ENCODE measurements around the gene CMTR1. TPM values are rescaled to one million over a fixed set of nuclear protein-coding genes. Genes with fewer than 3 reads are reported as not detected.

Gene CMTR1
- total RNA-seq, 4 donors from 2014 or later, result 24.5 to 34.1 (median 28.1) TPM

- WGBS, 2 donors, result 67 to 81% methylated on average over 9 of the region's 9 CpGs
- no peak overlapping the region for H3K4me3 ChIP-seq (ENCODE audit: low read depth, poor library complexity, severe bottlenecking)
- TF ChIP-seq, protein P1, sequence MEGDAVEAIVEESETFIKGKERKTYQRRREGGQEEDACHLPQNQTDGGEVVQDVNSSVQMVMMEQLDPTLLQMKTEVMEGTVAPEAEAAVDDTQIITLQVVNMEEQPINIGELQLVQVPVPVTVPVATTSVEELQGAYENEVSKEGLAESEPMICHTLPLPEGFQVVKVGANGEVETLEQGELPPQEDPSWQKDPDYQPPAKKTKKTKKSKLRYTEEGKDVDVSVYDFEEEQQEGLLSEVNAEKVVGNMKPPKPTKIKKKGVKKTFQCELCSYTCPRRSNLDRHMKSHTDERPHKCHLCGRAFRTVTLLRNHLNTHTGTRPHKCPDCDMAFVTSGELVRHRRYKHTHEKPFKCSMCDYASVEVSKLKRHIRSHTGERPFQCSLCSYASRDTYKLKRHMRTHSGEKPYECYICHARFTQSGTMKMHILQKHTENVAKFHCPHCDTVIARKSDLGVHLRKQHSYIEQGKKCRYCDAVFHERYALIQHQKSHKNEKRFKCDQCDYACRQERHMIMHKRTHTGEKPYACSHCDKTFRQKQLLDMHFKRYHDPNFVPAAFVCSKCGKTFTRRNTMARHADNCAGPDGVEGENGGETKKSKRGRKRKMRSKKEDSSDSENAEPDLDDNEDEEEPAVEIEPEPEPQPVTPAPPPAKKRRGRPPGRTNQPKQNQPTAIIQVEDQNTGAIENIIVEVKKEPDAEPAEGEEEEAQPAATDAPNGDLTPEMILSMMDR (IDR thresholded peaks at IDR 0.05), result no peak
- TF ChIP-seq POLR2A (IDR thresholded peaks at IDR 0.05), result no peak
- DNase-seq (ENCODE audit: low spot score in 2 of 2), result no peak
- intact Hi-C loops (cut with DNase I; ENCODE audit: low total_unique reads), result loop anchor here (5.0 kb wide), 1 partner anchor 202 kb away; no protein-coding TSS in a partner anchor
Measured at GRCh38 chr6:37490536-37491170, 57.6 kb downstream of the CMTR1 start.

DNA sequence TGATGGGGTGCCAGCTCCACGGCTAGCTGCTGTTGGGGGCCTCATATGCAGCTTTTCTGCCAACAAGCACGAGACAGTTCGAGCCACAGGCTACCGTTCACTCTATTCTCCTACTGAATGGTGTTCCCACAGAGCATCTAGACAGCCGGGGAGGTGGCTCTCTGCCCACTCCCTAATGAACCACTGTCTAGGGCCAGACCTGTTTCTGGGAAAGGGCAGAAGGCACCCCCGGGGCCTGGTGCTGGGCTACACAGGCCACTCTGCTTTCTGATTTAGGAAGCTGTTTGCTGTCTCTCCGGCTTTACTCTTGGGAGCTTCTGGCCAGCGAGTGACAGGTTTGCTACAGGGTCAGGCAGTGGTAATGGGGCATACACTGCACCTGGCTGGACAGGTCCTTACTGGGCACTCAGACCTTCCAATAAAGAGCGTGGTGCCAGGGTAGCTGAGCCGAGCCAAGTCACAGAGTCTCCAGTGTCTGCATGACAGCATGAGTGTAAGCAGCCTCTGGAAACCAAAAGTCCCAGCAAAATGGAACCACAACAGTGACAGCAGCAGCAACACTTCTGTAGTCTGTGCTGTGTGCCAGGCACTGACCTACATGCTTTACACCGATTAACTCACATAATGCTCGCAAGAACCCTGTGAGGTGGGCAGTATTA is 58.3 kb downstream of the CMTR1 start:
- TF ChIP-seq POLR2A (IDR thresholded peaks at IDR 0.05), result no peak
- TF ChIP-seq, protein P1 (IDR thresholded peaks at IDR 0.05), result no peak
- H3K4me3 ChIP-seq (ENCODE audit: low read depth, poor library complexity, severe bottlenecking), result no peak overlapping the region
- intact Hi-C loops (cut with DNase I; ENCODE audit: low total_unique reads), result loop anchor here (5.0 kb wide), 1 partner anchor 201 kb away; no protein-coding TSS in a partner anchor
- DNase-seq (ENCODE audit: low spot score in 2 of 2), result no peak
- 71 to 80% methylated on average over 12 of the region's 12 CpGs for WGBS, 2 donors

DNA sequence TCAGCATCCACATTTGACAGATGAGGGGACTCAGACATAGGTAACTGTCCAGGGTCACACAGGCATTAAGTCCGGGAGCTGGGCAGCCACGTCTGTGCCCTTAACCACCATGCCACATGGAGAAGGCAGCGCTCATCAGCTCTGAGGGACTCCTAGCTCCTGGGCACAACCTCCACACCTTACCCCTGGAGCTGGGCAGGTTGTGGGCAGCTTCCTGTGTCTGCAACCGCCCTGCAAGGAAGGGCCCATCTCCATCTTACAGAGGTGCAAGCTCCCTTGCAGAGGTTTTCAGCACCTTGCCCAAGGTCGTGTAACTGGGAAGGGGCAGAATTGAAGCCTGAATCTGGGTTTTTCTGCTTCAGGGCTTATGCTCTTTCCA is 58.8 kb downstream of the CMTR1 start:
- no peak for TF ChIP-seq POLR2A (IDR thresholded peaks at IDR 0.05)
- TF ChIP-seq, protein P1 (IDR thresholded peaks at IDR 0.05), result no peak
- WGBS, 2 donors, result 76 to 84% methylated on average over 5 of the region's 5 CpGs
- no peak overlapping the region for H3K4me3 ChIP-seq (ENCODE audit: low read depth, poor library complexity, severe bottlenecking)
- intact Hi-C loops (cut with DNase I; ENCODE audit: low total_unique reads), result loop anchor here (5.0 kb wide), 1 partner anchor 200 kb away; no protein-coding TSS in a partner anchor
- DNase-seq (ENCODE audit: low spot score in 2 of 2), result no peak

DNA sequence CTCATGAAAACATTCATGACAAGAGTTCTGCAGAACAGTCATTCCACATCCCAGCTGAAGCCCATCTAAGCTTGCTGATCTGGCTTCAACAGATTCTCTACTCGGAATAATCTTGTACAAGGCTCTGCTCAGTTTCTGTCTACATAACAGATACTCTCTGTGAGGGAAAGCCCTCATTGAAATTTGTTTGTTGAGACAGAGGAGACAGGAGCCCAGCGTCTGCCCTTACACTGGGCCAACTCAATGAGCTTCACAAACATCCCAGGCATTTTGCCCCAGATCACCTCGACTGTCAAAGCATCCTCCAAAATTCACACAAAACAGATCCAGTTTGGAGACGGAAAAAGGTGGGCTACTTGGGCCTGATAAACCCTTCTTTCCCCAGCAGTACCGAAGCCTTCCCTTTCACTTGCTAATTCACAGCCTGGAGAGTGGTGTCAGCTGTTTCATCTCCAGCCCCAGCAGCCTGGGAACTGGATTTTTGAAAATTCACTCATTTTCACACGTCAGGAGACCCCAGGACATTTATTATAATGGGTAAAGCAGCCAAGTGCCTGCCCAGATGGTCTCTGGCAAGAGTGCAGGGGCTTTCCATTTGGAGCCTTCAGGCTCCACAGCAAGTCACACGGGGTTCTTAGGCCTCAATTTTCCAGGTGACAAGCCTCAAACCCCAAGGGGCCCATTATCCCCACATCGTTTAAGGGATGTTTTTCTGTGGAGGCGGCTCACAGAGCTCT is 59.4 kb downstream of the CMTR1 start:
- DNase-seq (ENCODE audit: low spot score in 2 of 2), result no peak
- intact Hi-C loops (cut with DNase I; ENCODE audit: low total_unique reads), result loop anchor here (5.0 kb wide), 1 partner anchor 200 kb away; no protein-coding TSS in a partner anchor
- TF ChIP-seq, protein P1 (IDR thresholded peaks at IDR 0.05), result no peak
- TF ChIP-seq POLR2A (IDR thresholded peaks at IDR 0.05), result no peak
- H3K4me3 ChIP-seq (ENCODE audit: low read depth, poor library complexity, severe bottlenecking), result no peak overlapping the region
- WGBS, 2 donors, result 51 to 58% methylated on average over 9 of the region's 9 CpGs

- TF ChIP-seq, protein P1 (IDR thresholded peaks at IDR 0.05), result no peak
- no peak for TF ChIP-seq POLR2A (IDR thresholded peaks at IDR 0.05)
- 50 to 52% methylated on average over 38 of the region's 38 CpGs for WGBS, 2 donors
- no peak for DNase-seq (ENCODE audit: low spot score in 2 of 2)
- H3K4me3 ChIP-seq (ENCODE audit: low read depth, poor library complexity, severe bottlenecking), result no peak overlapping the region
- intact Hi-C loops (cut with DNase I; ENCODE audit: low total_unique reads), result loop anchor here (5.0 kb wide), 1 partner anchor 199 kb away; no protein-coding TSS in a partner anchor
Measured at GRCh38 chr6:37492991-37493660, 60.1 kb downstream of the CMTR1 start.
